ENCODE measurements around the gene NNAT.

DNA sequence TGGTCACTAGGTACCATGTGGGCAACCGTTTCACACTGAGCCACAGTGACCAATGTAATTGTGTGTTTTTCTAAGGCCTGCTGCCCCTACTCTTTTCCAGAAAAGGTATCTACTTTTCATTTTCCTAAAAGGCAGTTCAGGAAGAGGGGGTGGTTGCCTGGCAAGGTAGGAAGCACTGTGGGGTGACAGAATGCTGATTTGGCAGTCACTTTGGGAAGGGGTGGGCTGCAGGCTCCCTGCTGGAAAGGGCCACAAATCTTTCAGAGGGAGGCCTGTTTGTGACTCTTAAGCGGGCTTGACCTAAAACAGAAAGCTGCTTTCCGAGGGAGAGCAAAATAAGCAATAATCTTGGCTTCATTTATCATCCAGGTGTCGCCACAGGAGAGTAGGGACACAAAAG is 5.2 kb upstream of the NNAT start:
- no peak for TF ChIP-seq EP300 (IDR thresholded peaks at IDR 0.05; ENCODE audit: borderline replicate concordance in 1 of 2, low read depth in 2 of 2, low read length in 2 of 2)
- TF ChIP-seq, protein P1, sequence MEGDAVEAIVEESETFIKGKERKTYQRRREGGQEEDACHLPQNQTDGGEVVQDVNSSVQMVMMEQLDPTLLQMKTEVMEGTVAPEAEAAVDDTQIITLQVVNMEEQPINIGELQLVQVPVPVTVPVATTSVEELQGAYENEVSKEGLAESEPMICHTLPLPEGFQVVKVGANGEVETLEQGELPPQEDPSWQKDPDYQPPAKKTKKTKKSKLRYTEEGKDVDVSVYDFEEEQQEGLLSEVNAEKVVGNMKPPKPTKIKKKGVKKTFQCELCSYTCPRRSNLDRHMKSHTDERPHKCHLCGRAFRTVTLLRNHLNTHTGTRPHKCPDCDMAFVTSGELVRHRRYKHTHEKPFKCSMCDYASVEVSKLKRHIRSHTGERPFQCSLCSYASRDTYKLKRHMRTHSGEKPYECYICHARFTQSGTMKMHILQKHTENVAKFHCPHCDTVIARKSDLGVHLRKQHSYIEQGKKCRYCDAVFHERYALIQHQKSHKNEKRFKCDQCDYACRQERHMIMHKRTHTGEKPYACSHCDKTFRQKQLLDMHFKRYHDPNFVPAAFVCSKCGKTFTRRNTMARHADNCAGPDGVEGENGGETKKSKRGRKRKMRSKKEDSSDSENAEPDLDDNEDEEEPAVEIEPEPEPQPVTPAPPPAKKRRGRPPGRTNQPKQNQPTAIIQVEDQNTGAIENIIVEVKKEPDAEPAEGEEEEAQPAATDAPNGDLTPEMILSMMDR (IDR thresholded peaks at IDR 0.05; ENCODE audit: control extremely low read depth in 1 of 3, insufficient read depth in 1 of 3, low read depth in 1 of 3, low read length in 3 of 3), result no peak
- TF ChIP-seq POLR2AphosphoS5 (IDR thresholded peaks at IDR 0.05; ENCODE audit: low read depth, low read length), result no peak
- no peak for TF ChIP-seq HDAC2 (IDR thresholded peaks at IDR 0.05; ENCODE audit: borderline replicate concordance in 1 of 2, low read depth in 2 of 2, low read length in 2 of 2)
- no peak for TF ChIP-seq JUN (IDR thresholded peaks at IDR 0.05; ENCODE audit: low read depth, low read length)
- no peak for TF ChIP-seq YY1 (IDR thresholded peaks at IDR 0.05; ENCODE audit: low read depth, low read length)
- no peak for TF ChIP-seq EGR1 (IDR thresholded peaks at IDR 0.05; ENCODE audit: borderline replicate concordance, low read depth, low read length)
- TF ChIP-seq USF2 (IDR thresholded peaks at IDR 0.05; ENCODE audit: low read length), result no peak
- no peak for TF ChIP-seq SIN3A (conservative IDR thresholded peaks at IDR 0.05 in 1 of 2, IDR thresholded peaks at IDR 0.05 in 1 of 2; ENCODE audit: low read depth in 1 of 2, low read length in 2 of 2)
- no peak for TF ChIP-seq ASH2L (IDR thresholded peaks at IDR 0.05; ENCODE audit: low read length)
- TF ChIP-seq EZH2 (IDR thresholded peaks at IDR 0.05; ENCODE audit: low read depth, low read length, severe bottlenecking), result no peak
- no peak for TF ChIP-seq NRF1 (IDR thresholded peaks at IDR 0.05; ENCODE audit: low read depth, low read length)
